ENCODE measurements around the gene PPP1R27. TPM values are rescaled to one million over a fixed set of nuclear protein-coding genes. Genes with fewer than 3 reads are reported as not detected.

PPP1R27 gene
- total and polyA plus RNA-seq, 2 donors (not counting 3 experiments of a cell fraction or from before 2014, with no cell fraction given), result not detected

- no peak overlapping the region for H3K9ac ChIP-seq (replicated peaks; ENCODE audit: extremely low read depth, insufficient read depth, low read length)
- no peak overlapping the region for H3K4me3 ChIP-seq (replicated peaks in 1 of 3; ENCODE audit: insufficient read depth in 1 of 3, low read depth in 1 of 3, low read length in 3 of 3)
- no peak overlapping the region for H3K27ac ChIP-seq (ENCODE audit: insufficient read depth, low read depth, low read length)
- no peak for FAIRE-seq
- BruUV-seq (replicated peaks), result no TSS peak
- ChIA-PET POLR2A (no interaction called here), CTCF (interaction anchor here (1.6 kb wide), 1 partner anchor 13 kb away, joined by 8 read pairs; no protein-coding TSS in a partner anchor)
- no peaks in the 10 kb centered on the region for H4K20me1 ChIP-seq (replicated peaks; ENCODE audit: control insufficient read depth, extremely low read depth, insufficient read depth, low read length)
- H3K36me3 ChIP-seq (ENCODE audit: control insufficient read depth in 2 of 2, extremely low read depth in 1 of 2, insufficient read depth in 2 of 2, low read length in 2 of 2), result no peaks in the 10 kb centered on the region
- H3K4me2 ChIP-seq (ENCODE audit: insufficient read depth, low read length), result no peak overlapping the region
- H2AFZ ChIP-seq (ENCODE audit: low read depth, low read length), result no peak overlapping the region
- H3K4me1 ChIP-seq (ENCODE audit: control insufficient read depth, extremely low read depth, insufficient read depth, low read length), result no peaks in the 10 kb centered on the region
- TF ChIP-seq FOS (IDR thresholded peaks at IDR 0.05; ENCODE audit: borderline replicate concordance, insufficient read depth, low read length) (no peak), GATA2 (IDR thresholded peaks at IDR 0.05; ENCODE audit: insufficient read depth, insufficient read length, low read depth, low read length) (no peak), EZH2 (IDR thresholded peaks at IDR 0.05; ENCODE audit: borderline replicate concordance, low read depth, low read length, severe bottlenecking) (no peak), MAX (IDR thresholded peaks at IDR 0.05; ENCODE audit: insufficient read depth, insufficient read length) (no peak)
- H3K79me2 ChIP-seq (ENCODE audit: control insufficient read depth, insufficient read depth, low read length), result no peaks in the 10 kb centered on the region
- no peaks in the 10 kb centered on the region for H3K9me3 ChIP-seq (replicated peaks; ENCODE audit: control insufficient read depth, insufficient read depth, low read length)
- peaks cover 12 to 13% of the 10 kb centered on the region in 2 experiments for H3K27me3 ChIP-seq (ENCODE audit: control insufficient read depth in 2 of 2, insufficient read depth in 2 of 2, low read length in 2 of 2)
- DNase-seq (ENCODE audit: low read depth, low spot score), result no peak
- intact Hi-C loops (cut with micrococcal nuclease), result no loop called here
- H3K9me1 ChIP-seq (replicated peaks; ENCODE audit: control insufficient read depth, extremely low read depth, insufficient read depth, low read length), result no peaks in the 10 kb centered on the region
- dilution Hi-C loops (cut with MboI; ENCODE audit: extremely low pct_ligation_motif_present, low sequenced_read_pairs), result no loop called here
Measured at GRCh38 chr17:81808778-81809555, 25.9 kb downstream of the PPP1R27 start.

DNA sequence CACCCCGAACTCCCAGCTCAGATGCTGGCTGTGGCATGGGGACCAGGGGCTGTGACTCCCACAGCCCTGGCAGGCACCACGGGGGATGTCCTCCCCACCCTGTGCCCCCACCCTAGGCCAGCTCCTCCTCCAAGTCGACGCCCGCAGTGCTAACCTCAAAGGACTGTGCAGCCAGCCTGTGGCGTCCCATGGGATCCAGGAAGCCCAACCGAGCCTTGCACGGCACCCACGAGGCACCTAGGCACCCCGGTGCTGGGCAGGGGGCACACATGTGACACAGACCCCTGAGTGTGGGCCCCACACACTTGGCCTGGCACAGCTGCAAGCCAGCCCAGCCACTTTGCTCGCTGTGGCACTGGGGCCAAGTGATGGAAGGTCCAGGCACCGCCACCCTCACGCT, 27.0 kb downstream of the PPP1R27 start:
- DNase-seq (ENCODE audit: low read depth, low spot score), result no peak
- no TSS peak for BruUV-seq (replicated peaks)
- no peaks in the 10 kb centered on the region for H3K9me3 ChIP-seq (replicated peaks; ENCODE audit: control insufficient read depth, insufficient read depth, low read length)
- H3K9me1 ChIP-seq (replicated peaks; ENCODE audit: control insufficient read depth, extremely low read depth, insufficient read depth, low read length), result no peaks in the 10 kb centered on the region
- no peak overlapping the region for H3K4me3 ChIP-seq (replicated peaks in 1 of 3; ENCODE audit: insufficient read depth in 1 of 3, low read depth in 1 of 3, low read length in 3 of 3)
- H3K27ac ChIP-seq (ENCODE audit: insufficient read depth, low read depth, low read length), result no peak overlapping the region
- intact Hi-C loops (cut with micrococcal nuclease), result no loop called here
- dilution Hi-C loops (cut with MboI; ENCODE audit: extremely low pct_ligation_motif_present, low sequenced_read_pairs), result no loop called here
- ChIA-PET POLR2A (no interaction called here), CTCF (interaction anchor here (1.6 kb wide), 1 partner anchor 14 kb away, joined by 8 read pairs; no protein-coding TSS in a partner anchor)
- H2AFZ ChIP-seq (ENCODE audit: low read depth, low read length), result no peak overlapping the region
- peaks cover 18 to 24% of the 10 kb centered on the region in 2 experiments for H3K27me3 ChIP-seq (ENCODE audit: control insufficient read depth in 2 of 2, insufficient read depth in 2 of 2, low read length in 2 of 2)
- H3K79me2 ChIP-seq (ENCODE audit: control insufficient read depth, insufficient read depth, low read length), result no peaks in the 10 kb centered on the region
- TF ChIP-seq POLR2A (IDR thresholded peaks at IDR 0.05; ENCODE audit: low read depth, low read length) (no peak), GATA2 (IDR thresholded peaks at IDR 0.05; ENCODE audit: insufficient read depth, insufficient read length, low read depth, low read length) (no peak), POLR2AphosphoS5 (IDR thresholded peaks at IDR 0.05; ENCODE audit: insufficient read depth, low read depth, low read length) (no peak), MYC (IDR thresholded peaks at IDR 0.05; ENCODE audit: low read depth, low read length) (no peak), EZH2 (IDR thresholded peaks at IDR 0.05; ENCODE audit: borderline replicate concordance, low read depth, low read length, severe bottlenecking) (no peak), MAX (IDR thresholded peaks at IDR 0.05; ENCODE audit: insufficient read depth, insufficient read length) (no peak), FOS (IDR thresholded peaks at IDR 0.05; ENCODE audit: borderline replicate concordance, insufficient read depth, low read length) (no peak), JUN (IDR thresholded peaks at IDR 0.05; ENCODE audit: borderline replicate concordance, insufficient read depth, insufficient read length, low read depth) (no peak)
- TF ChIP-seq, protein P1, sequence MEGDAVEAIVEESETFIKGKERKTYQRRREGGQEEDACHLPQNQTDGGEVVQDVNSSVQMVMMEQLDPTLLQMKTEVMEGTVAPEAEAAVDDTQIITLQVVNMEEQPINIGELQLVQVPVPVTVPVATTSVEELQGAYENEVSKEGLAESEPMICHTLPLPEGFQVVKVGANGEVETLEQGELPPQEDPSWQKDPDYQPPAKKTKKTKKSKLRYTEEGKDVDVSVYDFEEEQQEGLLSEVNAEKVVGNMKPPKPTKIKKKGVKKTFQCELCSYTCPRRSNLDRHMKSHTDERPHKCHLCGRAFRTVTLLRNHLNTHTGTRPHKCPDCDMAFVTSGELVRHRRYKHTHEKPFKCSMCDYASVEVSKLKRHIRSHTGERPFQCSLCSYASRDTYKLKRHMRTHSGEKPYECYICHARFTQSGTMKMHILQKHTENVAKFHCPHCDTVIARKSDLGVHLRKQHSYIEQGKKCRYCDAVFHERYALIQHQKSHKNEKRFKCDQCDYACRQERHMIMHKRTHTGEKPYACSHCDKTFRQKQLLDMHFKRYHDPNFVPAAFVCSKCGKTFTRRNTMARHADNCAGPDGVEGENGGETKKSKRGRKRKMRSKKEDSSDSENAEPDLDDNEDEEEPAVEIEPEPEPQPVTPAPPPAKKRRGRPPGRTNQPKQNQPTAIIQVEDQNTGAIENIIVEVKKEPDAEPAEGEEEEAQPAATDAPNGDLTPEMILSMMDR (IDR thresholded peaks at IDR 0.05; ENCODE audit: extremely low read depth in 1 of 2, insufficient read depth in 1 of 2, low read depth in 1 of 2, low read length in 2 of 2), result no peak
- H3K4me2 ChIP-seq (ENCODE audit: insufficient read depth, low read length), result no peak overlapping the region
- no peaks in the 10 kb centered on the region for H3K36me3 ChIP-seq (ENCODE audit: control insufficient read depth in 2 of 2, extremely low read depth in 1 of 2, insufficient read depth in 2 of 2, low read length in 2 of 2)
- no peak for FAIRE-seq
- no peaks in the 10 kb centered on the region for H3K4me1 ChIP-seq (ENCODE audit: control insufficient read depth, extremely low read depth, insufficient read depth, low read length)
- H4K20me1 ChIP-seq (replicated peaks; ENCODE audit: control insufficient read depth, extremely low read depth, insufficient read depth, low read length), result no peaks in the 10 kb centered on the region
- H3K9ac ChIP-seq (replicated peaks; ENCODE audit: extremely low read depth, insufficient read depth, low read length), result no peak overlapping the region

Measured in endothelial cell of umbilical vein (primary cell).